ENCODE measurements around the gene EDIL3.

The EDIL3 gene, protein sequence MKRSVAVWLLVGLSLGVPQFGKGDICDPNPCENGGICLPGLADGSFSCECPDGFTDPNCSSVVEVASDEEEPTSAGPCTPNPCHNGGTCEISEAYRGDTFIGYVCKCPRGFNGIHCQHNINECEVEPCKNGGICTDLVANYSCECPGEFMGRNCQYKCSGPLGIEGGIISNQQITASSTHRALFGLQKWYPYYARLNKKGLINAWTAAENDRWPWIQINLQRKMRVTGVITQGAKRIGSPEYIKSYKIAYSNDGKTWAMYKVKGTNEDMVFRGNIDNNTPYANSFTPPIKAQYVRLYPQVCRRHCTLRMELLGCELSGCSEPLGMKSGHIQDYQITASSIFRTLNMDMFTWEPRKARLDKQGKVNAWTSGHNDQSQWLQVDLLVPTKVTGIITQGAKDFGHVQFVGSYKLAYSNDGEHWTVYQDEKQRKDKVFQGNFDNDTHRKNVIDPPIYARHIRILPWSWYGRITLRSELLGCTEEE

DNA sequence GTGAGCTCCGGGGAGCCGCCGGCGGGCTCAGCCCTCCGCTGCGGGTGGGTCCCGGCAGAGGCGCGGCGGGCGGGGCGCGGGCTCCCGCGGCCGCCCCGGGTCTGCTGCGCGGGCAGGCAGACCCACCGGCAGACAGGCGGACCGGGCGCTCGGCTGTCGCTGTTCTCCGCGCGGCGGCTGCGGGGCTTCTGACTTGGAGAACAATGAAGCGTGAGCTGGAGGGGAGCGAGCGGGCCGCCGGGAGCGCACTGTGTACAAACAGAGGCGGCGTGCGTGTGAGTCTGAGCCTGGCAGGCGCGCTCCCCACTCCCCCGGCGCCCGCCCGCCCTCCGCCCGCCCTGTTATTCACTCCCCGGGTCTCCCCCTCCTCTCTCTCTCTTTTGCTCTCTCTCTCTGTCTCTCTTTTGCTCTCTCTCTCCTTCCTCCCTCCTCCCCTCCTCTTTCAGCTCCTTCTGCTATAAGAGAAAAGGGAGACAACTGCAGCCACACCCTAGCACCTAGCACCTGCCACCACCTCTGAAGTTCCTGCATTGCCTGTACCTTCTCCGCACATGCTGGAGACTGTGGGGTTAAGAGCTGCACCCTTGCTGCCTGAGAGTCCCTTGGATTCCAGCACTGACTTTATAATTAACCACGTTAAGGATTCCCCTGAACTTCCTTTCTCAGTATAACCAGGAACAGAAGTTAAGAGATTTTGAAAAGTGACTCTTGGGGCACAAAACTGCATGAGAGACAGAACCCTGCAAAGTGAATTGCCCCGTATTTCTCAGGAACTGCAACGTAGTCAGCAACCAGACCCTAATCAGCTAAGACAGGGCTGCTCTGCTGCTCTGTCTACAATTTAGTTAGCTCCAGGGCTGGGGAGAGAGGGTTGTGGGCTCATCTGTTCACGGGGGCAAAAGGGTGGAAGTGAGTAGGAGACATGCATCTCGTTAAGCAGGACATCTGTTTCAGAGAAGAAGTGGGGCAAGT, at the start of gene EDIL3:
Gene EDIL3, minus strand, starts transcription at position 277 of the 972 bp plus-strand sequence. CDS start 506 bp downstream, outside the sequence.
- peak; percentile 54 for DNase-seq

DNA sequence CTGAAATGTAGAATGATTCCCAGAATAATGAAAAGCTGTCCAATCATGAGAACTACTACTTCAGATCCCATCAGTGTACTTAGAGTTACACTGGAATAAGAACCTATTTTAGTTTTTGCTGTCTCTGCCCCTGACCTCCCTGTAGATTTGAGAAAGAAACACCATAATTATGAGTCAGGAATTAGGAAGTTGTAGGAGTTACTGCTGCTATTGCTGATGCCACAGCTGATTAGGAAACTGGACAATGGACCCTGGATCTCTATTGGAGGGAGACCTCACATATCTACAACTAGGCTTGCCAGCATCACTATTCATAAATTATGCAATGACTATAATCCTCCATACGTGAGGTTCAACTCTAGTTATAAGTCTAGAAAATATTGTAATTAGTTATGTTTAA, 48.8 kb upstream of the EDIL3 start:
- DNase-seq: no peak

DNA sequence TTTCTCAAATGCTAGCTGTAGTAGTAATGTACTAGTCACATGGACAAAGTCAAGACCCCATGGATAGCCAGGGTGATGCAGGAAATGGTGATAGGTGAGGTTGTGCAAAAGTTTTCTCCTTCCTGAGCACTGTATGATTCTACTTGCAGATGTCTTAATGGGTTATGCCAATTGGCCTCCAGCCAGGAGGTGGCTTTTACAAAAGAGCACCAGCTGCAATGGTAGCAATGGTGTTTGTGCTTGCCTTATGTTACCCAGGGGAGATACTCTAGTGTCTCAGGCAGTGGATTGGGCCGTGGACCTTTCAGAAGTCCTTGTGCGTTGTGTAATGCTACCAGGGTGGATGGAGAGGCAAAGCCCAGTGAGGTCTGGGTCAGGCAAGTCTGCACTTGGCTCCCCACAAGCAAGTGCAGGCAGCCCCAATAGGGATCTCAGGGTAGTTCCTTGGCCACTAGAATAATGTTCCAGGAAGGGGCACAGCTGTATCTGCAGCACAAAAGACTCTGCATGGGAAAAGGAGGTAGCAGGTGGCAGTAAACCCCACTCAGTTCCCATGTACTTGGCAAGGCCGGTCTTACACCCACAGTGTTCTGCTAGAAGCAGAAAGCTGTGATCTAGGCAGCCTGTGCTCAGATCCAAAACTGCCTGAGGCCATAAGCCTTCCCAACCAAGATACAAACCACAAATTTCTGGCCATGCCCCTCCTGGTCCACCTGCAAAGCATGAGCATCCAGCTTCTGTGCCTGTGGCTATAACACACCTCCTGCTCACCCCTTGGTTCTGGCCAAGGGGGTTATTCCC, 46.4 kb upstream of the EDIL3 start:
- DNase-seq: no peak

GRCh38 chr5:84430079-84430478, 45.4 kb upstream of the EDIL3 start:
- DNase-seq: no peak

DNA sequence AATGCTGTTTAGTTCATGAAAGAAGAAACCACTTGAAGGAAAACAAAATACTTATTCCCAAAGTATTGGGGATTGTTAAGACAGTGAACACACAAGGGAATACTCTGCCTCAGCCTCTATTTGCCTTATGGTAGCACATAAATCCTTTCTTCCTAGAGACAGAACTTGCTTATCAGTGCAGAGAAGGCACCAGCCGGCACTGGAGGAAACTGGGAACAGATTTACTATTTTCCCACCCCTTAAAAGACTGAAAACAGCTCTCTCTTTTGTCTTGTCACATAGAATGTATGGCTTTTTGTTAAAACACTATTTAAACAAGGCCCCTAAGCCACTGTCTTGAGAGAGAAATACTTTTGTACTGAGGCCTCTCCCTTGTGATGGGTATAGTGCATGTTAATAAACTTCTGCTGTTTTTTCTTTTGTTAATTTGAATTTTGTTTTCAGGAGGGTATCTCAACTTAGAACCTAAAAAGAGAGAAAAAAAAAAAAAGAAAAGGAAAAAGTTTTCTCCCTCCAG, 40.7 kb upstream of the EDIL3 start:
- no peak for DNase-seq

DNA sequence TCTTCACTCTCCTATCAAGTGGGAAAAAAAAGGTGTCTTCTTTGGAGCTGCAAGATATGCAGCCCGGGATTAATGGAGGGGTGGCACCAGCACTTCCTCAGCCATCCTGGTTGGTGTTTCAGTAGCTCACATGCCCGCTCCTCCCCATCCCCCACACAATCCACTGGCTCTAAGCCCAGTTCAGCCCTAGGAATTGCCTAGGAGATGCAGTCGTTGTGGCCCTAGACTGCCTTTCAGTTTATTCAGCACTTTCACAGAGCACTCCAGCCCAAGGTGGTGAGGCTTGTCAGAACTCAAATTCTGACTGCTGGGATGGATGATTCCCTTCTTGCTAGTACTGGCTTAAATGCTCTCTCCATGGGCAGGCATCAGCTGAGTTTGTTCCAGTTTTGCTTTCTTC, 35.1 kb upstream of the EDIL3 start:
- DNase-seq: no peak

- no peak for DNase-seq
Observed at GRCh38 chr5:84411832-84412605, 27.3 kb upstream of the EDIL3 start.

DNA sequence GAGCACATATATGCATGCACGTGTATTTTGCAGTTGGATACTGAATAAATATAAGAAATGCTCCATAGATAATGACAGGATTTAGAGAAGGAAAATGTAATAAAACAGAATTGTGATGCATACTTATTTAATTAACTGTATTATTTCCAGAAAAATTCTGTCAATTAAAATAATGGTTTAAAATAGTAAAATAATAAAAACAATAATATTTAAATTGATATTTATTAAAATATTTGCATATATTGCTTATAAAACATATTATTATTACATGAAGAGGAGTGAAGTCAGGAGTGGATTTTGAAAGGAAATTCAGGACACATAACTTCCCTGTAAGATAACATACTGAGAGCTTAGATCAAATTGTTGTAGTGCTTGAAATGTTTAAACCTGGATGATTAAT, 21.4 kb upstream of the EDIL3 start:
- DNase-seq: no peak

- no peak for DNase-seq
Observed at GRCh38 chr5:84403773-84404172, 19.1 kb upstream of the EDIL3 start.

- DNase-seq: no peak
Observed at GRCh38 chr5:84397385-84397784, 12.7 kb upstream of the EDIL3 start.

DNA sequence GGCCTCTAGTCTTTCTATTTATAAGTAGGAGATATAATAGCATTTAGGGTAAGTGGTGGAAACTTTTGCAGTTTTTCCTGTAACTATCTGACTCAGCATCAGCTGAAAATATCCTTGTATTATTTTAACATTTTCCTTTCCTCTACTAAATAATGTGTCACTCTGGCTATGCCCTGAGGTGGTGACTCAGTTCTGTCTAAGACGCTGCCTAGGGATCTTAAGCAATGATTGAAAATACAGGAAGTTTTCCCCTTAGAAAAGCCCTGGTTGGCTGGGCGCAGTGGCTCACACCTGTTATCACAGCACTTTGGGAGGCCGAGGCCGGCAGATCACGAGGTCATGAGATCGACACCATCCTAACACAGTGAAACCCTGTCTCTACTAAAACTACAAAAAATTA, 9.3 kb upstream of the EDIL3 start:
- no peak for DNase-seq

DNA sequence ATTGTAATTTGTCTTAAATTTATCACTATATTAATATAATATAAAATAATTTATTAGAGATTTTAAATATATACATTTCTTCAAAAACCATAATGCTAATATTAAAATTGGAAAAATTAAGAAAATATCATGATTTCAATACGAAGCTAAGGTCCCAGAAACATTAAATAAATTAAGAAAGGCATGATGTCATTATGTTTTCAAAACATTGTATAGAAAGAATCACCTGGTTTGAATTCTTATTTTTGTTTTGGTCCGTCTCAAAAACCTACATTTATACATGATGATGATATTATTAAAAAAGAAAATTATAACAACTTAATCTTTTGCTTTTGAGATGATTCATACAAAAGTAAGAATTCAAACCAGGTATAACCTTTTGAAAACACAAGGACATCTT, 8.2 kb upstream of the EDIL3 start:
- no peak for DNase-seq

DNA sequence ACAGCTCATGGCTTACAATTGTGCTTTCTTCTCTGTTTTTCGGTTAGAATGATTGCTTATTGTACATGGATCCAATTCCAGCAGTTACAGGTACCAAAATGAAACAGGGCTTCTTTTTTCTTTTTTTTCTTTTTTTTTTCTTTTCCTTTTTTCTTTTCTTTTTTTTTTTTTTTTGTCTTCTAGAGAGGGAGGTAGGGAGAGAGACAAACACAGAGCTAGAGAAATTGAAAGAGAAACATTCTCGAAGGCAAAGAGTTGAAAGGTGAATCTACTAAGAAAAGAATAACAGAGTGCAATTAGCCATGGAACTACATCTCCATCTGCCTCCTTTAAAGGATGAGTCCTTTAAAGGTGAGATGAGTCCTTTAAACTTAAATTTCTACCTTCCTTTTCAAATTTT, 1.0 kb upstream of the EDIL3 start:
- DNase-seq: no peak

- peak; percentile 28 for DNase-seq
Observed at GRCh38 chr5:84383816-84384603, 670 bp downstream of the EDIL3 start.

DNA sequence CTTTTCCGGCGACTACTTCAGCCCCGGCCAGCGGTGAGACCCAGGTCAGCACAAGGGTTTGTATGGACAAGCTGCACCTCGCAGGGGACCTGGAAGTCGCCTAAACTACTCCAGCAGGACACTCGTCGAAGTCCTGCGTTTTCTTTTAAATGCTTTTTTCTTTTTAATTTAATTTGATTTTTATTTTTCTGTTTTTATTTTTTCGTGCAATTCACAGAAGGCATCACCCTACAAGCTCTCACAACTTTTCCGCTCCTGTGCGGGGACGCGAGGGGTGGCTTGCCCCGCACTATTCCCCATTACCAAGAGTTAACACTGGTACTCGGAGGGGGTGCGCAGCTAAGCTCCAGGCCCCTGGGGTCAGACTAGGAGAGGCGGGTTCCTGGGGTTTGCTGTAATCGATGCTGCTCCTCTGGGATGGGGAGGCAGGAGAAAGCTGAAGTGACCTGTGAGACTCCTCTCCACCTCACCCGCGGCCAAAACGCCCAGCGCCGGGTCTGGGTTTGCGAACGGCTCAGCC, 1.3 kb downstream of the EDIL3 start:
- no peak for DNase-seq

- peak; percentile 69 for DNase-seq
Observed at GRCh38 chr5:84382363-84383295, 2.1 kb downstream of the EDIL3 start.

DNA sequence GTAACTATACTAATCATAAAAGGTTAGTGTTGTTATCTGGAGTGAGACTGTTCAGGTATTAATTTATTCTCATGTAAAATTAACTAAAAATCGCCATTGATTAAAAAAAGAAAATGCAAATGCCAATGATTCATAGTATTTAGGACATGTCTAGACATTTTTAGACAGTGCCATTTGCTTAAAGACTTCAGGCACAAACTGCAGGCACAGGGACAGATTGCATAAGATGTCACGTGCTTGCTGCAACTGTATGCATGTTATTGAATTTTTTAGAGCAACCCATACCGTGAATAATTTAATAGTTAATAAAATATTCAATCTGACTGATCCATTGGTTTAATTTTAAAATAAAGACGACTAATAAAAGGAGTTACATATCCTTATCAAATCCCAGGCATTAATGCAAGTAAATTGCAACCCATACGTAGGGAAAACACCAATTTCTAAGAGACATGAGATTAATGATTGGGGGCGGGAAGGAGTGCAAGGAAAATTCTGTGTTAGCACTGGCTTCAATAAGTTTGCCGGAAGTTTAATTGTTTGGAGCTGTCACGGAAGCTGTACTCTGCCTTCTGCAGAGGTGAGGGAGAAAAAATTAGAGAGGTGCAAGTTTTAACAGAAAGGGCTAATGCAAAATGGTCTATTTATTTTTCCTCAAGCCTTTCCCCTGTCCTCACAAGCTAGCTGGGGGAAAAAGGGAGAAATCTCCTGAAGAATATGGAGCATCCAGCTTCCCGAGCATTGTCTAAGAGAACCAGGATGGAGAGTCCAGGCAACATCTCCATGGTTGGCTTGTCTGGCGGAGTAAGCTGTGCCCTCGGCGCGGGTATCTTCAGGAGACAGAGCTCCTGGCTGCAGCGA, 2.9 kb downstream of the EDIL3 start:
- DNase-seq: peak; percentile 6

- no peak for DNase-seq
Observed at GRCh38 chr5:84379749-84380148, 4.9 kb downstream of the EDIL3 start.
